Measurements from ENCODE around the gene ATP8A2.
"Not testable (repeated sequence)": the region's sequence is repeated elsewhere in the genome, so short reads cannot be mapped to it uniquely, and the experiment has no call there.

ATP8A2 gene

DNA sequence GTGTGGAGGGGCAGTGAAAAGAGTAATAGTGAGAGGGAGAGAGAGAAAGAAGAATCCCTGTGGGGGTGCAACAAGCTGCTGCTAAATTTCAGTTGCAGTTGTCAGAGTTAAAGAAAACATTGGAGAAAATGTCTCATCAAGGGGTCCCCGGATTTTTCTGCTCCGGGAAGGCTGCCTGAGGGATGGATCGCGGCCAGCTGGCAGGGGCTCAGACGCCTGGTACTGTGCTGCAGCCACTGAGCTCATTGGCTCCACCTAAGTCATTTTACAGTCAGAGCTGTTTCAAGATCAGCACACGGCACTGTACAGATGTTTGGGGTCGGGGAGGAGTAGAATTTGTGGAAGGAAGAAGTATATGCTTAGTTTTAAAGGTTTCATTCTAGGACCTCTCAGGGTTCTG lies 573.8 kb downstream of the ATP8A2 start:
- TF ChIP-seq CTCF (IDR thresholded peaks at IDR 0.05; ENCODE audit: control extremely low read depth, extremely low read depth, low read depth, missing control alignments): no peak
- no peak for DNase-seq (ENCODE audit: extremely low spot score)
- CTCF ChIA-PET: no interaction called here
- POLR2A ChIA-PET: no interaction called here

GRCh38 chr13:25946321-25946720 lies 574.5 kb downstream of the ATP8A2 start:
- TF ChIP-seq CTCF (IDR thresholded peaks at IDR 0.05; ENCODE audit: control extremely low read depth, extremely low read depth, low read depth, missing control alignments): no peak
- DNase-seq (ENCODE audit: extremely low spot score): no peak
- ChIA-PET POLR2A (no interaction called here), CTCF (no interaction called here)

DNA sequence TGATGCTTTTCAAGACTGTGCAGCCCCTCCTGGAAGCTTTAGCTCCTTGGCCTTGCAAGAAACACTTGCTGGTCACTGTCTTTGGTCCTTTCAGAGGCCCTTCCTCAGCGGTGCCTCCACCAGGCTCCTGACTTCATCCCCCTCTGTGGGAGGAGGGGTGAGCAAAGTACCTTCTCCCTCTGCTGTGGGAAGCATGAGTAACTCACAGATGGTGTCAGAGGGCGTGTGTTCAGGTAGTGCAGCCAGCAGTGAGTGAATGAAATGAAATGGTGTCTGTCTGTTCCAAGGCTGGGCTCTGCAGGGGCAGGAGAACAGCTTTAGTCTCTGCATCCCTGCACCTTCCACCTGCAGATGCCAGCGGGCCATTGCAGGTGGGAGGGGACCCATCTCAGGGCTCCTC lies 577.1 kb downstream of the ATP8A2 start:
- no peak for TF ChIP-seq CTCF (IDR thresholded peaks at IDR 0.05; ENCODE audit: control extremely low read depth, extremely low read depth, low read depth, missing control alignments)
- ChIA-PET POLR2A (no interaction called here), CTCF (no interaction called here)
- no peak for DNase-seq (ENCODE audit: extremely low spot score)

DNA sequence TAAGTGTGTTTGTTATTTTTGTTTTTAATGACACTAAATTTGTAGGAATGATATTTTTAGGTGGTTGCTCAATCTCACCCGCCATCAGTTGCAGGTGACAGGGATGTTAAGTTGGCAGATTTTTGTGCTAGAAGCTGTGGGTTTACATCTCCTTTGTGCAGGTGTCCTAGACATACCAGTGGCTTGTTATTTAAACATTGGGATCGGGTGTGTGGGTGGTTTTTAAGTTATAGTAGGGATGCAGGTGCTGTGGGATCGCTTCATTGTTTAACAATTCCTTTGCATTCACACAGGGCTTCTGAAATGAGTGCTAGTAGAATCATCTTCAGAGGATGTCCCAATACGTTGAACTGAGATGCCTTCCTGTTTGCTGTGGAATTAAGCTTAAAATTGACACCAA lies 580.1 kb downstream of the ATP8A2 start:
- ChIA-PET CTCF (no interaction called here), POLR2A (no interaction called here)
- TF ChIP-seq CTCF (IDR thresholded peaks at IDR 0.05; ENCODE audit: control extremely low read depth, extremely low read depth, low read depth, missing control alignments): no peak
- DNase-seq (ENCODE audit: extremely low spot score): no peak

GRCh38 chr13:25954080-25954479 lies 582.3 kb downstream of the ATP8A2 start:
- POLR2A ChIA-PET; CTCF ChIA-PET; DNase-seq (ENCODE audit: extremely low spot score): not testable (repeated sequence)

- POLR2A ChIA-PET; DNase-seq (ENCODE audit: extremely low spot score); CTCF ChIA-PET: not testable (repeated sequence)
These were observed 583.2 kb downstream of the ATP8A2 start for GRCh38 chr13:25954943-25955342.

GRCh38 chr13:25958986-25959385 lies 587.2 kb downstream of the ATP8A2 start:
- DNase-seq (ENCODE audit: extremely low spot score): no peak
- no peak for TF ChIP-seq CTCF (IDR thresholded peaks at IDR 0.05; ENCODE audit: control extremely low read depth, extremely low read depth, low read depth, missing control alignments)
- POLR2A ChIA-PET: no interaction called here
- CTCF ChIA-PET: interaction anchor here (0.9 kb wide), 1 partner anchor 15 kb away, joined by 3 read pairs; no protein-coding TSS in a partner anchor

DNA sequence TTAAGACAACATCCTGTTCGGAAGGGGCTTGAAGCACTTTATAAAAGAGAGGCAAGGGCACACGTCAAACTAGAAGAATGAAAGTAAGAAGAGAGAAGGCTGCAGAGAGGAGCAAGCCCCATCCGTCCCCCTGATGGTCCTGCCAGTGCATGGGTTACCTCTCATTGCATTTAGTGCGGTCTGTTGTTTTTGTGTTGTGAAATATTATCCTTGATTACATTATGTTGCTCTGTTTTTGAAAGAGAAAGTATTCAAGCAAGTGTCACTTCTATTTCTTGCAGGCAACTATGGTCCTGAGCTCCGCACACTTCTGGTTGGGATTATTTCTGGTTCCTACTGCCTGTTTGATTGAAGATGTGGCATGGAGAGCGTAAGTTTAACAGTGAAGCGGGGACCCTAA lies 589.5 kb downstream of the ATP8A2 start:
- DNase-seq (ENCODE audit: extremely low spot score): no peak
- no peak for TF ChIP-seq CTCF (IDR thresholded peaks at IDR 0.05; ENCODE audit: control extremely low read depth, extremely low read depth, low read depth, missing control alignments)
- ChIA-PET CTCF (interaction anchor here (1.3 kb wide), 1 partner anchor 9 kb away, joined by 3 read pairs; no protein-coding TSS in a partner anchor), POLR2A (no interaction called here)
